HK-2 (cell line): ENCODE data around the gene WNT8B.

ENCODE experiments used
- DNase-seq: peaks from one replicate; pipeline ENCODE4 v3.0.0-alpha.2; 2018; ENCODE audit not compliant: unreplicated experiment

Gene WNT8B

DNA sequence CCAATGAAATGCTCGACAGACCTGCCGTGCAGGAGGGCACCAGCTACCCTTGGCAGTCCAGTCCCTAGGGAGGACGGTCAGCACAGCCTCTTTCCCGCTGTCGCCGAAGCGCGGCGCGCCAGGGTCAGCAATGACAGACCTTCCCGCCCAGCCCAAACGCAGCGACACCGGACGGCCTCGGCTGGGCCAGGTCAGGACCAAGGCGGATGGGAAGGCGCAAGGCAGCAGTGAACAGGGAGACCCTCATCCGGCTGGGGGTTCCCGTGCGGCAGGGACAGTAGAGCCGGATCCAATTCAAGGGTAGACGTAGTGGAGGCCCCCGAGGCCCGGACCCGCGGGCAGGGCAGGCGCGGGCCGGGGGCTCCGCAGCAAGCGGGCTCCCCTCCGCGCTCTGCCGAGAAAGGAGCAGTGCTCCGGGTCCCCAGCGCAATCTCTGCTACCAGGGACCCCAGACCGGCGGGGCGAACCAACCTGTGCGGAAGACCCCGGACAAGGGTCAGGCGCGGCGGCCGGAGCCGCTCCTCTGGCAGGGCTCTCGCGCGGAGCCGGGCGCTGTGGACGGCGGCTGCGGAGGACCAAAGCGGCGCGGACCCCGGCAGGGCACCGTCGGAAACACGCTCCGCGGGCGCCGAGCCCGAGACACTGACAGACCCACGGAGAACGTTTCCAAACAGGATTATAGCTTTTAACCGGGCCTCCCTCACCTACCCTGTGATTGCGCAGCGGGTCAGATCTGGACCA is 56.7 kb downstream of the WNT8B start, which contains the start of gene SEC31B:
SEC31B (minus strand) TSS at position 551 of the 741 bp plus-strand sequence. CDS start 2,909 bp downstream, outside the sequence.
- DNase-seq: no peak

DNA sequence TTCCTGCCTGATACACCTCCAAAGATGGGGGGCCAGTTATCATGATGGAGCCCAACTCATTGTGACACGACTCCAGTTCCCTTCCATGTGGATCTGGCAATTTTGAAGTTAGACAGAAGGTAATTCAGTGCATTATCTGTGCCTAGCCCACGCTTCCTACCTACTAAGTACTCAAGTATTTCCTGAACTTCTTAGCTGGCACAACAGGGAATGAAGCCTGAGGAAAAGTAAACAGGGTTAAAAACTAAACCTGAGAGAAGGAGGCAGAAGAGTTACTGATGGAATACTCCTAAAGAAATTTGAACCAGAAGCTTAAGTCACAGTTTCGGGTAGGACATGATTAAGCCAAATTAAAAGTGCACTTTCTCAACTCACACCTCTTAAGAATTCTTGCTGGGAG is 58.0 kb downstream of the WNT8B start:
- no peak for DNase-seq

DNA sequence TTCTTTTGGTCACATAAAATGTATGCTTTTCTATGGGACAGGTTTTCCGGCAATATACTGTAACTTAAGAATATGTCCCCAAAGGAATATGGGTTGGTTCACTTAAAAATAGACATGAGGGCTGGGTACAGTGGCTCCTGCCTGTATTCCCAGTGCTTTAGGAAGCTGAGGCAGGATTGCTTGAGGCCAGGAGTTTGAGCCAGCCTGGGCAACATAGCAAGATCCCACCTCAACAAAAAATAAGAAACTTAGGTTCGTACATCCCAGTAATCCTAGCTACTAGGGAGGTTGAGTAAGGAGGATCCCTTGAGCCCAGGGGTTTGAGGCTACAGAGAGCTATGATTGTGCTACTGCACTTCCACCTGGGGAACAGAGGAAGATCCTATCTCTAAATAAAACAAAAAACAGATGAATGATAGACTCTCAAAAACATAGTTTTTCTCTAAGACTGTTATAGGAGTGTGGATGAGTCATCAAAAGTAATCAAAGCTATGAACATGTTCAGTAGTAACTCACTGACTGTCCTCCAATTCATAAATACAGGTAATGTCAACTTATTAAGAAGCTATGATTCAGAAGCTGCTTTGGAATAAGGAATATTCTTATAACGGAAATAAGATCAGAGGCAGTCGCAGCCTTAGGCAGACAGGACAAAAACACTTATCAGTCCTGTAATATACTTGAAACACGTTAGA is 59.4 kb downstream of the WNT8B start:
- no peak for DNase-seq

DNA sequence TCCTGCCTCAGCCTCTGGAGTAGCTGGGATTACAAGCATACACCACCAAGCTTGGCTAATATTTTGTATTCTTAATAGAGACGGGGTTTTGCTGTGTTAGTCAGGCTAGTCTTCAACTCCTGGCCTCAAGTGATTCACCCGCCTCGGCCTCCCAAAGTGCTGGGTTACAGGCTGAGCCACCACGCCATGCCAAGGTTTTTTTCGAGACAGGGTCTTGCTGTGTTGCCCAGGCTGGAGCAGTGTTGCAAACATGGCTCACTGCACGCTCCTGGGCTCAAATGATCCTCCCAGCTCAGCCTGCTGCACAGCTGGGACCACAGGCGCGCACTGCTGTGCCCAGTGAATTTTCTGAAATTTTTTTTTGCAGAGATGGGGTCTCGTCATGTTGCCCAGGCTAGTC is 60.1 kb downstream of the WNT8B start:
- no peak for DNase-seq

DNA sequence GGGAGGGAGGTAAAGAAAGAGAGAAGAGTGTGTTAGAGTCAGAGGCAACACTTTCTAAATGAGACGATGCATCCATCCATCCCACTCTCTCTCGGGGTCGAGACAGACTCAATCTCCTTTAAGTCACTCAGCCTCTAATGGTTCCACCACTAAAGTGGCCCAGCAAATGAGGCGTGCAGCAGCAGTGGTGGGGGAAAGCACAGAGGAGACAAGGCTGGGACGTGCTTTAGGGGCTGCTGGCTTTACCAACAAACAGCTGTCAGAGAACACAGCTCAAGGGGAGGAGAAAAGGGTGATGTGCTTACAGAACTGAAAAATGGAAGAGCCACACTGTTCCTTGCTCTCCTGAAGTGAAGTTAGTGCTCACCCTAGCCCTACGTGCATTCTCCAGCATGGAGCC is 61.4 kb downstream of the WNT8B start:
- no peak for DNase-seq

DNA sequence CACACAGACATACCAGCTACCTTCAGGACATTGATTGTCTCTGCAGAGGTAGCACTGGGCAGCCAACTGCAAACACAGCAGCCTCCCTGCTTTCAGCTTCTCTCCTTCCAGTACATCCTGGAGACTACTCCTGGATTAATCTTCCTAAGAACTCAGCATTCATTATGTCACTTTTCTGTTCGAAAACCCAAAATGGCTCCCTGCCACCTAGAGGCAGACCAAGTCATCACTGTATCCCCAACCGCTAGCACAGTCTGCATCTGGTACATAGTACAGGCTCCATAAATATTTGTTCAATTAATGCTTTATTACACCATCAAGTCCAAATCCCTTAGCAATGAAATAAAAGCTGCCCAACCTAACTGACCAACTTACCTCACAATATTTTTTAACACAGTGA is 61.8 kb downstream of the WNT8B start:
- DNase-seq: no peak

- DNase-seq: no peak
Measured at GRCh38 chr10:100528123-100528886, 65.5 kb downstream of the WNT8B start.

- DNase-seq: no peak
Measured at GRCh38 chr10:100528921-100529474, 66.2 kb downstream of the WNT8B start.

GRCh38 chr10:100529475-100530298 is 66.9 kb downstream of the WNT8B start, which contains the start of gene NDUFB8:
Gene NDUFB8 (minus strand): TSS chr10:100529871. CDS start chr10:100529851, 20 bp downstream.
- peak; percentile 93 for DNase-seq

DNA sequence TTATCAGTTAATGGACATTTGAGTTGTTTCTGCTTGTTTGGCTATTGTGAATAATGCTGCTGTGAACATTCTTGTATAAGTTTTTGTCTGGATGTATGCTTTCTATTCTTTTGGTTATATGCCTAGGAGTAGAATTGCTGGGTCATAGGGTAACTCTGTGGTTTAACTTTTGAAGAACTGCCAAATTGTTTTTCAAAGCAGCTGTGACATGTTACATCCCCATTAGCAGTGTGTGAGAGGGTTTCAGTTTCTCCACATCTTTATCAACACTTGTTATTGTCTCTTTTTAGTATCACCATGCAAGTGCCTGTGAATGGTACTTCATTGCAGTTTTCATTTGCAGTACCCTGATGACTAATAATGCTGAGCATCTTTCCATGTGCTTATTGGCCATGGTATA is 69.0 kb downstream of the WNT8B start:
- no peak for DNase-seq
